H9 (cell line): Measurements from ENCODE around the gene HNRNPLL. TPM values are rescaled to one million over a fixed set of nuclear protein-coding genes. Genes with fewer than 3 reads are reported as not detected.

Source experiments
- DNase-seq: peaks from one replicate; pipeline ENCODE4 v3.0.0-alpha.2; 2017
- H2AFZ ChIP-seq: one replicate; pipeline ENCODE4 v1.6.1; 2013; ENCODE audit warnings: mild to moderate bottlenecking, low read length, control low read depth, moderate library complexity
- H2AK5ac ChIP-seq: 2 replicates; pipeline ENCODE4 v1.6.1; 2013; ENCODE audit warnings: low read length, control low read depth, mixed read lengths; ENCODE audit not compliant: insufficient read length
- H2BK120ac ChIP-seq: one replicate; pipeline ENCODE4 v1.6.1; 2013; ENCODE audit warnings: low read depth, mild to moderate bottlenecking, low read length, control low read depth, inconsistent platforms; ENCODE audit not compliant: poor library complexity, severe bottlenecking
- H2BK12ac ChIP-seq: 2 replicates; pipeline ENCODE4 v1.6.1; 2013; ENCODE audit warnings: low read length, control low read depth, mixed read lengths, low read depth; ENCODE audit not compliant: insufficient read length
- H2BK15ac ChIP-seq: 2 replicates; pipeline ENCODE4 v1.6.1; 2013; ENCODE audit warnings: low read depth, low read length, control low read depth
- H2BK20ac ChIP-seq: one replicate; pipeline ENCODE4 v1.6.1; 2013; ENCODE audit warnings: low read depth, mild to moderate bottlenecking, low read length, control low read depth, inconsistent platforms; ENCODE audit not compliant: poor library complexity, severe bottlenecking
- H2BK5ac ChIP-seq: 2 replicates; pipeline ENCODE4 v1.6.1; 2013; ENCODE audit warnings: low read length, control low read depth, mixed read lengths; ENCODE audit not compliant: insufficient read length
- H3K14ac ChIP-seq: 2 replicates; pipeline ENCODE4 v1.6.1; 2013; ENCODE audit warnings: low read length, control low read depth; ENCODE audit not compliant: insufficient read depth
- H3K18ac ChIP-seq: 2 replicates; pipeline ENCODE4 v1.6.1; 2013; ENCODE audit warnings: low read depth, mild to moderate bottlenecking, mixed read lengths, low read length, control low read depth; ENCODE audit not compliant: insufficient read length
- H3K23ac ChIP-seq: 2 replicates; pipeline ENCODE4 v1.6.1; 2013; ENCODE audit warnings: low read length, control low read depth, mixed read lengths, low read depth; ENCODE audit not compliant: insufficient read length
- H3K23me2 ChIP-seq: 2 replicates; pipeline ENCODE4 v1.6.1; 2013; ENCODE audit warnings: low read depth, mild to moderate bottlenecking, mixed read lengths, low read length, control low read depth; ENCODE audit not compliant: insufficient read length, poor library complexity, severe bottlenecking
- H3K27ac ChIP-seq: 2 replicates; pipeline ENCODE4 v1.5.1; 2013; ENCODE audit warnings: low read length, control low read depth, mixed read lengths, low read depth; ENCODE audit not compliant: insufficient read length
- H3K27me3 ChIP-seq: 2 replicates; pipeline ENCODE4 v1.6.1; 2013; ENCODE audit warnings: low read length, control low read depth, inconsistent platforms; ENCODE audit not compliant: insufficient read depth
- H3K4ac ChIP-seq: 2 replicates; pipeline ENCODE4 v1.6.1; 2013; ENCODE audit warnings: low read depth, mild to moderate bottlenecking, control low read depth, inconsistent platforms, low read length, moderate library complexity
- H3K4me1 ChIP-seq: 2 replicates; pipeline ENCODE4 v1.6.1; 2013; ENCODE audit warnings: low read length, control low read depth, inconsistent platforms; ENCODE audit not compliant: insufficient read depth
- H3K4me2 ChIP-seq: 2 replicates; pipeline ENCODE4 v1.6.1; 2013; ENCODE audit warnings: low read length, control low read depth, mixed read lengths; ENCODE audit not compliant: insufficient read length, insufficient read depth
- H3K56ac ChIP-seq: 2 replicates; pipeline ENCODE4 v1.6.1; 2013; ENCODE audit warnings: low read depth, mild to moderate bottlenecking, mixed read lengths, low read length, control low read depth; ENCODE audit not compliant: insufficient read length
- H3K79me1 ChIP-seq: 2 replicates; pipeline ENCODE4 v1.6.1; 2013; ENCODE audit warnings: low read depth, mild to moderate bottlenecking, moderate library complexity, low read length, control low read depth, inconsistent platforms; ENCODE audit not compliant: insufficient read depth, poor library complexity, severe bottlenecking
- H3K79me2 ChIP-seq: 2 replicates; pipeline ENCODE4 v1.6.1; 2013; ENCODE audit warnings: low read length, control low read depth, inconsistent platforms; ENCODE audit not compliant: insufficient read depth
- H3K9ac ChIP-seq: 2 replicates; pipeline ENCODE4 v1.6.1; 2013; ENCODE audit warnings: low read length, control low read depth, mixed read lengths; ENCODE audit not compliant: insufficient read length; ENCODE audit errors: extremely low read depth
- H3K9me3 ChIP-seq: one replicate; pipeline ENCODE4 v1.6.1; 2013; ENCODE audit warnings: low read depth, low read length, inconsistent platforms; ENCODE audit not compliant: control insufficient read depth
- H3T11ph ChIP-seq: one replicate; pipeline ENCODE4 v1.6.1; 2013; ENCODE audit warnings: mild to moderate bottlenecking, low read length, control low read depth, inconsistent platforms
- H4K20me1 ChIP-seq: one replicate; pipeline ENCODE4 v1.6.1; 2013; ENCODE audit not compliant: control insufficient read depth, insufficient read length, insufficient read depth
- H4K5ac ChIP-seq: 2 replicates; pipeline ENCODE4 v1.6.1; 2013; ENCODE audit warnings: low read depth, mild to moderate bottlenecking, mixed read lengths, low read length, control low read depth; ENCODE audit not compliant: insufficient read length
- H4K8ac ChIP-seq: replicated peaks from 2 replicates; pipeline ENCODE4 v1.6.1; 2013; ENCODE audit warnings: low read length, control low read depth, mixed read lengths, low read depth; ENCODE audit not compliant: insufficient read length
- H4K91ac ChIP-seq: 2 replicates; pipeline ENCODE4 v1.6.1; 2013; ENCODE audit warnings: low read depth, mild to moderate bottlenecking, moderate library complexity, mixed read lengths, low read length, control low read depth; ENCODE audit not compliant: insufficient read length
- H3K27ac Mint-ChIP-seq, 3 experiments: 2 replicates in 2 of 3; 3 replicates in 1 of 3; pipeline ENCODE4 v1.8.0; 2020 to 2021; ENCODE audit warnings: mixed read lengths in 3 of 3, mild to moderate bottlenecking in 1 of 3, moderate library complexity in 1 of 3
- H3K27me3 Mint-ChIP-seq: 2 replicates; pipeline ENCODE4 v1.8.0; 2021; ENCODE audit warnings: low read depth, mild to moderate bottlenecking, moderate library complexity, mixed read lengths
- H3K36me3 Mint-ChIP-seq, 3 experiments: 2 replicates in 2 of 3; 3 replicates in 1 of 3; pipeline ENCODE4 v1.8.0; 2020 to 2021; ENCODE audit warnings: low read depth in 3 of 3, mixed read lengths in 3 of 3; ENCODE audit not compliant: insufficient read depth in 1 of 3
- H3K4me1 Mint-ChIP-seq, 2 experiments: 2 replicates each; pipeline ENCODE4 v1.8.0; 2020; ENCODE audit warnings: mixed read lengths in 2 of 2
- H3K4me3 Mint-ChIP-seq, 2 experiments: 2 replicates in 1 of 2; 3 replicates in 1 of 2; pipeline ENCODE4 v1.8.0; 2020 to 2021; ENCODE audit warnings: mild to moderate bottlenecking in 2 of 2, mixed read lengths in 2 of 2, moderate library complexity in 1 of 2
- H3K9me3 Mint-ChIP-seq, 2 experiments: 2 replicates in 1 of 2; 3 replicates in 1 of 2; pipeline ENCODE4 v1.8.0; 2020; ENCODE audit warnings: mild to moderate bottlenecking in 2 of 2, mixed read lengths in 2 of 2, moderate library complexity in 1 of 2
- CTCF ChIP-seq: fragments of 200-600 bp; sonication (generic); conservative IDR thresholded peaks from 3 replicates; pipeline ENCODE4 v1.8.0; 2021; ENCODE audit warnings: antibody characterized with exemption, mild to moderate bottlenecking
- WGBS: extraction: QIAGEN DNeasy Blood & Tissue Kit; methylation state at CpG from one replicate; pipeline ENCODE4 v1.1.7; 2013; ENCODE audit warnings: missing lambda C conversion rate, low lambda C conversion rate, mixed read lengths; ENCODE audit not compliant: insufficient read length; ENCODE audit errors: extremely low coverage; 5-methylcytosine and 5-hydroxymethylcytosine counted together
- total RNA-seq: library from RNA; stranded (reverse); gene quantifications from 2 replicates; pipeline ENCODE4 v1.2.1, GENCODE V29; 2021

Gene HNRNPLL
- total RNA-seq, 1 experiment from 2014 or later = 52.3 TPM

- no peak overlapping the region for H4K91ac ChIP-seq
- no peak for DNase-seq
- WGBS = no CpG with 5 or more reads among the region's 25 CpGs
- peak overlapping the region; percentile 77 for H3K4me2 ChIP-seq
- H3K79me2 ChIP-seq = peaks cover 39% of the 10 kb centered on the region; the same call in 1 of the 2 replicates
- peak overlapping the region; percentile 90 for H3K9ac ChIP-seq
- H3K56ac ChIP-seq = no peak overlapping the region
- H3K9me3 ChIP-seq = no peaks in the 10 kb centered on the region
- no peak for TF ChIP-seq CTCF
- H3K27me3 ChIP-seq = no peaks in the 10 kb centered on the region
- H2AFZ ChIP-seq = no peak overlapping the region
- no peak overlapping the region for H3T11ph ChIP-seq
- H3K14ac ChIP-seq = peak overlapping the region; percentile 94; the same call in 1 of the 2 replicates
- H3K4ac ChIP-seq = peak overlapping the region; percentile 91
- peaks cover 6% of the 10 kb centered on the region for H3K4me1 ChIP-seq
- peaks cover 11% of the 10 kb centered on the region for H3K23me2 ChIP-seq
- H2BK20ac ChIP-seq = no peak overlapping the region
- no peak overlapping the region for H4K5ac ChIP-seq
- no peaks in the 10 kb centered on the region for H4K20me1 ChIP-seq
- peak overlapping the region; percentile 2 for H3K27ac ChIP-seq
- Mint-ChIP-seq H3K9me3 (no peaks in the 10 kb centered on the region), H3K4me3 (peak overlapping the region; percentile 86 to 94), H3K4me1 (peaks cover 52 to 53% of the 10 kb centered on the region in 2 experiments), H3K27me3 (no peaks in the 10 kb centered on the region), H3K27ac (peak overlapping the region; percentile 94 to 97 (median 95)), H3K36me3 (0 out of 7 replicates have a peak, but pooled peaks cover 0 to 5% (median 0%) of the 10 kb centered on the region in 3 experiments)
- H3K79me1 ChIP-seq = peaks cover 1% of the 10 kb centered on the region
- H2BK5ac ChIP-seq = no peak overlapping the region
- no peak overlapping the region for H2BK15ac ChIP-seq
- no peak overlapping the region for H2AK5ac ChIP-seq
- no peak overlapping the region for H2BK12ac ChIP-seq
- no peak overlapping the region for H3K23ac ChIP-seq
- no peak overlapping the region for H4K8ac ChIP-seq
- H2BK120ac ChIP-seq = no peak overlapping the region
- H3K18ac ChIP-seq = peak overlapping the region; percentile 30
These were observed 1.1 kb downstream of the HNRNPLL start for GRCh38 chr2:38601463-38602135.
